Activated CD8-positive, alpha-beta memory T cell treated with anti-CD3 and anti-CD28 coated beads for 4 hours (primary cell): Measurements from ENCODE around the gene CLTCL1.
"Not testable (repeated sequence)": the region's sequence is repeated elsewhere in the genome, so short reads cannot be mapped to it uniquely, and the experiment has no call there.

Experiments used
- DNase-seq, 2 donors: peaks; one replicate each; pipeline ENCODE4 v3.0.0-alpha.2; 2020; ENCODE audit warnings: low read depth in 2 of 2

The CLTCL1 gene

GRCh38 chr22:19175602-19176174 is 115.8 kb downstream of the CLTCL1 start:
- DNase-seq: no peak

- no peak for DNase-seq
Observed at GRCh38 chr22:19175026-19175601, 116.4 kb downstream of the CLTCL1 start.

- no peak for DNase-seq
Observed at GRCh38 chr22:19174106-19175025, 117.2 kb downstream of the CLTCL1 start.

GRCh38 chr22:19173047-19174035 is 118.2 kb downstream of the CLTCL1 start:
- no peak for DNase-seq

- no peak for DNase-seq
Observed at GRCh38 chr22:19172213-19173046, 119.1 kb downstream of the CLTCL1 start.

- no peak for DNase-seq
Observed at GRCh38 chr22:19169947-19170318, 121.6 kb downstream of the CLTCL1 start.

GRCh38 chr22:19169002-19169946 is 122.2 kb downstream of the CLTCL1 start:
- no peak for DNase-seq

GRCh38 chr22:19168088-19168890 is 123.2 kb downstream of the CLTCL1 start:
- DNase-seq: no peak

GRCh38 chr22:19167106-19167869 is 124.2 kb downstream of the CLTCL1 start:
- no peak for DNase-seq

- no peak for DNase-seq
Observed at GRCh38 chr22:19166421-19166820, 125.1 kb downstream of the CLTCL1 start.

GRCh38 chr22:19164425-19164824 is 127.1 kb downstream of the CLTCL1 start:
- no peak for DNase-seq

GRCh38 chr22:19158649-19159048 is 132.9 kb downstream of the CLTCL1 start:
- not testable (repeated sequence) for DNase-seq

- not testable (repeated sequence) for DNase-seq
Observed at GRCh38 chr22:19156109-19156508, 135.4 kb downstream of the CLTCL1 start.

- DNase-seq: no peak
Observed at GRCh38 chr22:19152942-19153883, 138.3 kb downstream of the CLTCL1 start.

- no peak for DNase-seq
Observed at GRCh38 chr22:19151329-19152191, 140.0 kb downstream of the CLTCL1 start.
